ENCODE data around the gene PGBD4. TPM values are rescaled to one million over a fixed set of nuclear protein-coding genes. Genes with fewer than 3 reads are reported as not detected.

PGBD4 gene
- total and polyA plus RNA-seq, 2 of the 13 experiments (the other 11 are each of a cell fraction or from before 2014, with no cell fraction given), result 1.4 to 1.7 TPM

DNA sequence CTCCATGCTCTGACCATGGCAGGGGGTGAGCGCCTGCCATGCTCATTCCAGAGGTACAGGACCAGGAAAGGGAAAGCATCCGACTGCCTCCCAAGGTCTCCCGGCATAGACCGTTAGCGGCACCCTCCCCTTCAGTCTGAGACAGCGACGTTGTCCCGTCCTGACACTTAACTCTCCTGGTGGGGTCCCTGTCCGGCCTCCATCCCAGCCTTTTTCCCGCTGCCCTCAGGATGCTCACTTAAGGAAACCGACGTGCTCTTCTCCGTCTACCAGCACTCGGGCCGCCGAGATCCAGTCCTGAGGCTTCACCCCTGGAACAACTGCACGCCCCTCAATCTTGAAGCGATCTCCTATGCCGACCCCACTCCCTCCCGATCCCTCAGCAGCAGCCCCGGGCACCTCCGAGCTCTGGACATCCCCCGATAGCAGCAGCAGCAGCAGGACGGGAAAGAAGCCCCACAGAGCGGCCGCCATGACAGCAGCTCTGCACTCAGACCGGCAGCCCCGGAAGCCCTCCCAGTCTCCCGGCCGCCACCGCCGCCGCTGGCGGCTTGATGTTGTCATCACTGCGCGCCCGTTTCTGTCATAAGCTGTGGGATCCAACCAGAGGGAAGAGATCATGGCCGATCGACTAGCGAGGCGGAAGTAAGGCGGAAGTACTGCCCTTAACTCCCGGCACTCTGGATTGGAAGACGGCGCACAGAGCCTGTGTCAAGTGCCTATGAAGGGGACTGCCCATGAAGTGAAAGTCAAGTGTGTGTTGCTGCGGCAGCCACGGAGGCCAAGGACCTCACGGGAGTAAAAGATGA, at the start of gene PGBD4, which contains the start of gene EMC7 (continued):
- peak; percentile 99 for TF ChIP-seq ELF4 (CRISPR knock-in tag; IDR thresholded peaks at IDR 0.05; ENCODE audit: borderline replicate concordance)
- TF ChIP-seq MATR3 (CRISPR knock-in tag; IDR thresholded peaks at IDR 0.05), result no peak
- TF ChIP-seq MTF2 (CRISPR knock-in tag; IDR thresholded peaks at IDR 0.05; ENCODE audit: borderline replicate concordance), result 0 out of 2 replicates have a peak, but pooled peaks have one; percentile 40
- TF ChIP-seq, protein P1, sequence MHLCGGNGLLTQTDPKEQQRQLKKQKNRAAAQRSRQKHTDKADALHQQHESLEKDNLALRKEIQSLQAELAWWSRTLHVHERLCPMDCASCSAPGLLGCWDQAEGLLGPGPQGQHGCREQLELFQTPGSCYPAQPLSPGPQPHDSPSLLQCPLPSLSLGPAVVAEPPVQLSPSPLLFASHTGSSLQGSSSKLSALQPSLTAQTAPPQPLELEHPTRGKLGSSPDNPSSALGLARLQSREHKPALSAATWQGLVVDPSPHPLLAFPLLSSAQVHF (CRISPR knock-in tag; IDR thresholded peaks at IDR 0.05), result no peak
- no peak for TF ChIP-seq FOXM1 (CRISPR knock-in tag; IDR thresholded peaks at IDR 0.05)
- no peak for TF ChIP-seq ZSCAN22 (CRISPR knock-in tag; IDR thresholded peaks at IDR 0.05)
- TF ChIP-seq SIN3B (IDR thresholded peaks at IDR 0.05; ENCODE audit: low read length), result peak; percentile 85; the same call in 1 of the 2 replicates
- TF ChIP-seq, protein P2, sequence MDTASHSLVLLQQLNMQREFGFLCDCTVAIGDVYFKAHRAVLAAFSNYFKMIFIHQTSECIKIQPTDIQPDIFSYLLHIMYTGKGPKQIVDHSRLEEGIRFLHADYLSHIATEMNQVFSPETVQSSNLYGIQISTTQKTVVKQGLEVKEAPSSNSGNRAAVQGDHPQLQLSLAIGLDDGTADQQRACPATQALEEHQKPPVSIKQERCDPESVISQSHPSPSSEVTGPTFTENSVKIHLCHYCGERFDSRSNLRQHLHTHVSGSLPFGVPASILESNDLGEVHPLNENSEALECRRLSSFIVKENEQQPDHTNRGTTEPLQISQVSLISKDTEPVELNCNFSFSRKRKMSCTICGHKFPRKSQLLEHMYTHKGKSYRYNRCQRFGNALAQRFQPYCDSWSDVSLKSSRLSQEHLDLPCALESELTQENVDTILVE (CRISPR knock-in tag; IDR thresholded peaks at IDR 0.05), result peak; percentile 76; the same call in 1 of the 2 replicates
- TF ChIP-seq ZNF3 (CRISPR knock-in tag; IDR thresholded peaks at IDR 0.05), result no peak
- TF ChIP-seq, protein P3, sequence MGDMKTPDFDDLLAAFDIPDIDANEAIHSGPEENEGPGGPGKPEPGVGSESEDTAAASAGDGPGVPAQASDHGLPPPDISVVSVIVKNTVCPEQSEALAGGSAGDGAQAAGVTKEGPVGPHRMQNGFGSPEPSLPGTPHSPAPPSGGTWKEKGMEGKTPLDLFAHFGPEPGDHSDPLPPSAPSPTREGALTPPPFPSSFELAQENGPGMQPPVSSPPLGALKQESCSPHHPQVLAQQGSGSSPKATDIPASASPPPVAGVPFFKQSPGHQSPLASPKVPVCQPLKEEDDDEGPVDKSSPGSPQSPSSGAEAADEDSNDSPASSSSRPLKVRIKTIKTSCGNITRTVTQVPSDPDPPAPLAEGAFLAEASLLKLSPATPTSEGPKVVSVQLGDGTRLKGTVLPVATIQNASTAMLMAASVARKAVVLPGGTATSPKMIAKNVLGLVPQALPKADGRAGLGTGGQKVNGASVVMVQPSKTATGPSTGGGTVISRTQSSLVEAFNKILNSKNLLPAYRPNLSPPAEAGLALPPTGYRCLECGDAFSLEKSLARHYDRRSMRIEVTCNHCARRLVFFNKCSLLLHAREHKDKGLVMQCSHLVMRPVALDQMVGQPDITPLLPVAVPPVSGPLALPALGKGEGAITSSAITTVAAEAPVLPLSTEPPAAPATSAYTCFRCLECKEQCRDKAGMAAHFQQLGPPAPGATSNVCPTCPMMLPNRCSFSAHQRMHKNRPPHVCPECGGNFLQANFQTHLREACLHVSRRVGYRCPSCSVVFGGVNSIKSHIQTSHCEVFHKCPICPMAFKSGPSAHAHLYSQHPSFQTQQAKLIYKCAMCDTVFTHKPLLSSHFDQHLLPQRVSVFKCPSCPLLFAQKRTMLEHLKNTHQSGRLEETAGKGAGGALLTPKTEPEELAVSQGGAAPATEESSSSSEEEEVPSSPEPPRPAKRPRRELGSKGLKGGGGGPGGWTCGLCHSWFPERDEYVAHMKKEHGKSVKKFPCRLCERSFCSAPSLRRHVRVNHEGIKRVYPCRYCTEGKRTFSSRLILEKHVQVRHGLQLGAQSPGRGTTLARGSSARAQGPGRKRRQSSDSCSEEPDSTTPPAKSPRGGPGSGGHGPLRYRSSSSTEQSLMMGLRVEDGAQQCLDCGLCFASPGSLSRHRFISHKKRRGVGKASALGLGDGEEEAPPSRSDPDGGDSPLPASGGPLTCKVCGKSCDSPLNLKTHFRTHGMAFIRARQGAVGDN (CRISPR knock-in tag; IDR thresholded peaks at IDR 0.05), result peak; percentile 81
- TF ChIP-seq RFX1 (IDR thresholded peaks at IDR 0.05), result no peak
- TF ChIP-seq, protein P4, sequence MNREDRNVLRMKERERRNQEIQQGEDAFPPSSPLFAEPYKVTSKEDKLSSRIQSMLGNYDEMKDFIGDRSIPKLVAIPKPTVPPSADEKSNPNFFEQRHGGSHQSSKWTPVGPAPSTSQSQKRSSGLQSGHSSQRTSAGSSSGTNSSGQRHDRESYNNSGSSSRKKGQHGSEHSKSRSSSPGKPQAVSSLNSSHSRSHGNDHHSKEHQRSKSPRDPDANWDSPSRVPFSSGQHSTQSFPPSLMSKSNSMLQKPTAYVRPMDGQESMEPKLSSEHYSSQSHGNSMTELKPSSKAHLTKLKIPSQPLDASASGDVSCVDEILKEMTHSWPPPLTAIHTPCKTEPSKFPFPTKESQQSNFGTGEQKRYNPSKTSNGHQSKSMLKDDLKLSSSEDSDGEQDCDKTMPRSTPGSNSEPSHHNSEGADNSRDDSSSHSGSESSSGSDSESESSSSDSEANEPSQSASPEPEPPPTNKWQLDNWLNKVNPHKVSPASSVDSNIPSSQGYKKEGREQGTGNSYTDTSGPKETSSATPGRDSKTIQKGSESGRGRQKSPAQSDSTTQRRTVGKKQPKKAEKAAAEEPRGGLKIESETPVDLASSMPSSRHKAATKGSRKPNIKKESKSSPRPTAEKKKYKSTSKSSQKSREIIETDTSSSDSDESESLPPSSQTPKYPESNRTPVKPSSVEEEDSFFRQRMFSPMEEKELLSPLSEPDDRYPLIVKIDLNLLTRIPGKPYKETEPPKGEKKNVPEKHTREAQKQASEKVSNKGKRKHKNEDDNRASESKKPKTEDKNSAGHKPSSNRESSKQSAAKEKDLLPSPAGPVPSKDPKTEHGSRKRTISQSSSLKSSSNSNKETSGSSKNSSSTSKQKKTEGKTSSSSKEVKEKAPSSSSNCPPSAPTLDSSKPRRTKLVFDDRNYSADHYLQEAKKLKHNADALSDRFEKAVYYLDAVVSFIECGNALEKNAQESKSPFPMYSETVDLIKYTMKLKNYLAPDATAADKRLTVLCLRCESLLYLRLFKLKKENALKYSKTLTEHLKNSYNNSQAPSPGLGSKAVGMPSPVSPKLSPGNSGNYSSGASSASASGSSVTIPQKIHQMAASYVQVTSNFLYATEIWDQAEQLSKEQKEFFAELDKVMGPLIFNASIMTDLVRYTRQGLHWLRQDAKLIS (CRISPR knock-in tag; IDR thresholded peaks at IDR 0.05), result no peak
- TF ChIP-seq, protein P5, sequence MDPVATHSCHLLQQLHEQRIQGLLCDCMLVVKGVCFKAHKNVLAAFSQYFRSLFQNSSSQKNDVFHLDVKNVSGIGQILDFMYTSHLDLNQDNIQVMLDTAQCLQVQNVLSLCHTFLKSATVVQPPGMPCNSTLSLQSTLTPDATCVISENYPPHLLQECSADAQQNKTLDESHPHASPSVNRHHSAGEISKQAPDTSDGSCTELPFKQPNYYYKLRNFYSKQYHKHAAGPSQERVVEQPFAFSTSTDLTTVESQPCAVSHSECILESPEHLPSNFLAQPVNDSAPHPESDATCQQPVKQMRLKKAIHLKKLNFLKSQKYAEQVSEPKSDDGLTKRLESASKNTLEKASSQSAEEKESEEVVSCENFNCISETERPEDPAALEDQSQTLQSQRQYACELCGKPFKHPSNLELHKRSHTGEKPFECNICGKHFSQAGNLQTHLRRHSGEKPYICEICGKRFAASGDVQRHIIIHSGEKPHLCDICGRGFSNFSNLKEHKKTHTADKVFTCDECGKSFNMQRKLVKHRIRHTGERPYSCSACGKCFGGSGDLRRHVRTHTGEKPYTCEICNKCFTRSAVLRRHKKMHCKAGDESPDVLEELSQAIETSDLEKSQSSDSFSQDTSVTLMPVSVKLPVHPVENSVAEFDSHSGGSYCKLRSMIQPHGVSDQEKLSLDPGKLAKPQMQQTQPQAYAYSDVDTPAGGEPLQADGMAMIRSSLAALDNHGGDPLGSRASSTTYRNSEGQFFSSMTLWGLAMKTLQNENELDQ (CRISPR knock-in tag; IDR thresholded peaks at IDR 0.05; ENCODE audit: borderline replicate concordance), result no peak
- TF ChIP-seq TAF15 (IDR thresholded peaks at IDR 0.05; ENCODE audit: low read depth, low read length, poor library complexity, severe bottlenecking), result peak; percentile 54
- no peak for TF ChIP-seq ZNF709 (CRISPR knock-in tag; IDR thresholded peaks at IDR 0.05)
- no peak for TF ChIP-seq HOXA9 (CRISPR knock-in tag; IDR thresholded peaks at IDR 0.05; ENCODE audit: borderline replicate concordance)
- peak; percentile 95 for TF ChIP-seq POGZ (CRISPR knock-in tag; IDR thresholded peaks at IDR 0.05)

All from HepG2 (cell line).